ENCODE data around the gene ACACA.
"Not testable (repeated sequence)": the region's sequence is repeated elsewhere in the genome, so short reads cannot be mapped to it uniquely, and the experiment has no call there.

Gene ACACA

GRCh38 chr17:37176723-37177122 is 229.9 kb downstream of the ACACA start:
- no peak for DNase-seq (ENCODE audit: low read depth)

- DNase-seq (ENCODE audit: low read depth), result no peak
Observed at GRCh38 chr17:37174205-37174604, 232.4 kb downstream of the ACACA start.

DNA sequence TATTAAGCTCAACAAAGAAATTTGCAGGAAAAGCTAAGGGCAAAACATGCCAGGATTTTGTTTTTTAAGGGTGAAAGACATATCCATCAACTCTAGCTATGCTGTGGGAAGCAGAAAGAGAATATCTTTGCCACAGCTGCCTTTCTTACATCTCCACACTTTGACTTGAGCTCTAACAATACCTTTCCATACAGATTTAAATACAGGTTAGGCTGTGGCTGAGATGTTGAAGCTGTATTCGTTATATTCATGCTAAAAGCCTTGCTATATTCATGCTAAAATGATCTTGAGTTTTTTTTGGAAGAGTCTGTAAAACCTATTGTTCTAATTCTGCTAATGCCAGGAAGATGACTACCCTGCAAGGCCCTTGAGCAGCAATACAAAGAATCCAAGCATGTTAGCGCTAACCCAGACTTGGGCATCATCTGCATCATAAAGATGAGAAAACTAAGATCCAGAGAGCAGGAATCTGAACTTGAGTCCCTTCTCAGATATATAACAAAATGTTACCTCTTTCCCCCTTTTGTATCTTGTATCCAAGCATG is 235.7 kb downstream of the ACACA start:
- no peak for DNase-seq (ENCODE audit: low read depth)

DNA sequence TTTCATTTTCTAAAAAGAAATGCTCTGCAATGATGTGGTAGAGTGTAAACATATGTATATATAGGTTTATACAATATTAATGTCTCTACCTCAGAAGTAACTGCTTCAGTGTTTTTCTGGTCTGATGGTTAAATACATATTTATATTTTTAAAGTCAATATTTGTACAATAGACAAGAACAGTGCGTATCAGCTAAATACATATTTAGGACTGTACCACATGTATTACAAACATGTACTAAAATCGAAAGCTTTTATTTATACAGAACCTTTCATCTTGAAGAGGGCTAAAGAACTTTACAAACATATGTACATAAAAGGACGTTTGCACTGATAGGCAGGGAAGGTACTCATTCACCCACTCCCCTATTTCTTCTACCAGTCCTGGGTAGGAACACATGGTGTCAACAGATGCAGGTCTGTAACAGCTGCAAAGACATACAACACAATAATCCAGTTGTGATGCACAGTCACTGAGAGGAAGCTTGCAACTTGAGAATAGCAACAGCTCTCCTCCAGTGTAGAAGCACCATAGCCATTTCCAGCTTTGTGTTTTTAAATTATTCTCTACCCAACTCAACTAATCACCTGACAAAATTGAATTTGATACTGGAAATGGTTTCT is 237.8 kb downstream of the ACACA start:
- no peak for DNase-seq (ENCODE audit: low read depth)

- DNase-seq (ENCODE audit: low read depth), result no peak
Observed at GRCh38 chr17:37167756-37168155, 238.9 kb downstream of the ACACA start.

DNA sequence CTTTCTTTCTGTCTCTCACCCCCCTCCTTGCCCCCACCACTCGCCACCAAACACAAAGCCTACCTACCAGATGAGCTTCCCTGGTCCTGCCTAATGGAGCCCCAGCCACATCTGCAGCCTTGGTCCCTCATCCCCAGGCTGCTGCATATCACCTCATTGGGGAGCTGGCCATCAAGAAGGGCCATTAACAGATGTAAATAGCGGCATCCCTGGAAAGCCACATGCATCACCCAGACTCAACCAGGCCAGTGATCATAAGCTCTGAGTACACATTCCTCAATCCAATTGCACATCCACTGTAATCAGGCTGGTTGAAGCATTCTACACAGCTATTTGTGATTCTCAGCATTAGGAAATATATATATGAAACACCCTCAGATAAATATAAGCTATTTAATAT is 242.6 kb downstream of the ACACA start:
- DNase-seq (ENCODE audit: low read depth), result no peak

DNA sequence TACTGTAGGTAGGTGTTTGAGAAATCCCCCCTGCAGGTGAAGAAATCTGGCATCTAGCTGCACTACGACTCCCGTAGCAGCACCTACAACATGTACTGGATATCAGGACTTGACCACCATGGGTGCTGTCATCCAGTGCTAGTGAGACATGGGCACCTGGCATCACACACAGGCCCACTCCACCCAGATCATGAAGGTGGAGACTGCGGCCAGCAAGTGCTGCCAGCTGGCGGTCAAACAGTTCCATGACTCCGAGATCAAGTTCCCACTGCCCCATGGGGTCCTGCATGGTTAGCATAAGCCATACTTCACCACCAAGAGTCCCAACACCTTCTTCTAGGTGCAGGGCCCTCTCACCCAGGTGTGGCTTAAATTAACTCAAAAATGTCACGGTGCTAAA is 243.8 kb downstream of the ACACA start:
- DNase-seq (ENCODE audit: low read depth), result no peak

- no peak for DNase-seq (ENCODE audit: low read depth)
Observed at GRCh38 chr17:37160944-37161343, 245.7 kb downstream of the ACACA start.

- DNase-seq (ENCODE audit: low read depth), result no peak
Observed at GRCh38 chr17:37158290-37158689, 248.3 kb downstream of the ACACA start.

DNA sequence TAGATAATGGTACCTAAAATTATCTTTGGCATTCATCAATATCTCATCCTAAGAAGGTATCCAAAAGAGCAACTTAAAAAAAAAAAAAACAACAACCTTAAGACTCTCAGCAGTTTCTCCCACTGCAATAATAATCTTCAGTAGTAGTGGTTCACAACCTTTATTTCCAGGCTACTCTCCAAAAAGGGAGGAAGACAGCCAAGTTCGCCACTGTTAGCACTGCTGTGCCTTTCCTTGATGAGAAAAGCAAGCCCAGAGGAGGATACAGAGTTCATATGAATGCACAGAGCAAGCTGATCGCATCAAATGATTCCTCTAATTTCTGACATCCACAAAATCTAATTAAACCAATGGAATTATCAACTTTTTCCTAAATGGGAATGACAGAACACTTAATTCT is 258.5 kb downstream of the ACACA start:
- no peak for DNase-seq (ENCODE audit: low read depth)

DNA sequence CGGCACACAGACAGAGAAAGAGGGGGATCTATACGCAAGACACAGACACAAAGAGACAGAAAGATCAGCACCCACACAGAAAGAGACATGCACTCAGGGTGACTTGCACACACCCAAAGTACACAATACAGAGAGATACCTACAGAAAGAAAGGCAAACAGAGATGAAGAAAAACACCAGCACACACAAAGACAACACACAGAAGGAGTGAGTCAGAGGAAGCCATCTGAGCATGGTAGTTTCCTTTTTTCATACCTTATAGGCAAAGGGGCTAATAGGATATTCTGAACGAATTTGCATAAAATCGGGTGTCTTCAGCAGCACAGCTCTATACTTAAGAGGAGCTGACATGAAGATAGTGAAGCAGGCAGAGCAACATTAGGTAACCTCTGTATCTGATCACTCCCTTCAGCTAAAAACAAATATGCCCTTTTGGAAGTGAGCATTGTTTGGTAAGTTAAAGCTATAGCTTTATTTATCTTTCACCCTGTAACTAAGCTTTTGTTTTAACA is 259.3 kb downstream of the ACACA start:
- no peak for DNase-seq (ENCODE audit: low read depth)

GRCh38 chr17:37146086-37147064 is 260.3 kb downstream of the ACACA start:
- no peak for DNase-seq (ENCODE audit: low read depth)

- no peak for DNase-seq (ENCODE audit: low read depth)
Observed at GRCh38 chr17:37144075-37144701, 262.4 kb downstream of the ACACA start.

DNA sequence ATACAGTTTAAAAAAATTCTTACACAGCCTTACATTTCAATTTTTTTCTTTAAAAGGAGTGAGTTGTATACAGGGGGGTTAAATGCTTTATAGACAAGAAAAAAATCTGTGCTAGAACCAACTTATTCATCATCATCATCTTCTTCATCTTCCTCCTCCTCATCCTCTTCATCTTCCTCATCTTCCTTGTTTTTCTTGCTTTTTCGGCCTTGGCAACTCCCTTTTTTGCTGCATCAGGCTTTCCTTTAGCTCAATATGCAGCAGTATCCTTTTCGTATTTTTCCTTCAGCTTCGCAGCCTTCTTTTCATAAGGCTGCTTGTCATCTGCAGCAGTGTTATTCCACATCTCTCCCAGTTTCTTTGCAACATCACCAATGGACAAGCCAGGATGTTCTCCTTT is 263.1 kb downstream of the ACACA start:
- DNase-seq (ENCODE audit: low read depth), result not testable (repeated sequence)

GRCh38 chr17:37142294-37142896 is 264.2 kb downstream of the ACACA start:
- DNase-seq (ENCODE audit: low read depth), result no peak

DNA sequence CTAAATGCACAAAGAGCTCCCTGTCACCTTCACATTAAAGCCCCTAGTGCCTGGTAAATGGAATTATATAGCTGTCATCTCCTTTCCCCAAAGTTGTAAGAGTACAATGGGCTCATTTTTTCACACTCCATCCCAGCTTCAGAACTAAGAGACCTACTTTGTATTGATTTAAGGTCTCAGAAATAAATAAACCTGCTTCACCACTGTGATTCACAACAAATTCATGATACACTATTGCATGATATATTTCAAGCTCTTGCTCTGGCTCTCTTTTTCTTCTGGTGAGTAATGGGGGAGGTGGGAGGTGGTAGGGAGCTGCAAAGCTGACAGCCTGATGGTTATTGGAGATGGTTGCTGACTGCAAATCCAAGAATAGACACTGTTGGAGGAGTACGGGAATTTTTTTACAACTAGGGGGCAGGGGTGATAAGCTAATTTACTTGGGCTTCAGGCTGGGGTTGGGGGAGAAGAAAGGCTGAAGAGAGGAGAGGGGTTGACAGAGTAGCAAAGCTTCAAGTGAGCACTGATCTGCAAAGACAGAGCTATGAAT is 268.0 kb downstream of the ACACA start:
- DNase-seq (ENCODE audit: low read depth), result no peak

- no peak for DNase-seq (ENCODE audit: low read depth)
Observed at GRCh38 chr17:37137906-37138514, 268.6 kb downstream of the ACACA start.

DNA sequence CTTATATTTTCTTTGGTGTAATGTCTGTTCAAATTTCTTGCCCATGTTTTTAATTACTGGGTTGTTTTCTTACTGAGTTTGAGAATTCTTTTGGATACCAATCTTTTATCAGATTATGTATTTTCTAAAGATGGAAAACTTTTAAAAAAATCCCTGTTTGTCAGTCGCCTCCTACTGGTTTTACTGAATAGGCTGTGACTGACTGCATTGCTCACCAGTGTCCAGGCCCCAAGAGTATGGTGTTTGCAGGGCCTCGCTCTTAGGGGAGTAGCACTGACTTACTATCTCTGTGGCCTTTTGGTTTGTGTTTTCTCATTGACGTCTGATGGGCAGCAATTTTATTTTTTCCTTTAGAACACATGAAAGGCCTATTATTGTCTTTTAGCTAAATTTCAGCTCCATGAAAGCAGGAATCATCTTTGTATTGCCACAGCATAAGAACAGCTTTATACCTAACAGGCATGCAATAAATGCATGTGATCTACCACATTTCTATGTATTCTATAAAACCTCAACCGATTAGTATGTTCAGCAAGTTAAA is 269.5 kb downstream of the ACACA start:
- DNase-seq (ENCODE audit: low read depth), result no peak

- no peak for DNase-seq (ENCODE audit: low read depth)
Observed at GRCh38 chr17:37135576-37135975, 271.1 kb downstream of the ACACA start.

DNA sequence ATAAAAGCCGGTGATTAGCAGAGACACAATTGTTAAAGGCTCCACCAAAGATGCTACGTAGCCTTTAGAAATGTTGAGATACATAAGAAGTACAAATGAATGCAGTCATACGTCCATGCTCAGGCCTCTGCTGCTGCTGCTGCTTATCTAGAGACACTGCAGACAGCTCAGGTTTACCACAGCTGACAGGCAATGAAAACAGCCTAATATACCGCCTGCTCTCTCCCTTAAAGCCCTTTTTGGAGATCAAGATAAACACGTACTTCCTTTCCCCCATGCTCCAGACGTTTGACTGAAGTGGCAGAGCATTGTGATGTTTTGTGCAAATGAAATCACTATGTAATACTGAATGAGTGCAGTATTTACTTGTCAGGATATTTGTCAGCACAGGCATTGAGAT is 272.6 kb downstream of the ACACA start:
- DNase-seq (ENCODE audit: low read depth), result no peak

DNA sequence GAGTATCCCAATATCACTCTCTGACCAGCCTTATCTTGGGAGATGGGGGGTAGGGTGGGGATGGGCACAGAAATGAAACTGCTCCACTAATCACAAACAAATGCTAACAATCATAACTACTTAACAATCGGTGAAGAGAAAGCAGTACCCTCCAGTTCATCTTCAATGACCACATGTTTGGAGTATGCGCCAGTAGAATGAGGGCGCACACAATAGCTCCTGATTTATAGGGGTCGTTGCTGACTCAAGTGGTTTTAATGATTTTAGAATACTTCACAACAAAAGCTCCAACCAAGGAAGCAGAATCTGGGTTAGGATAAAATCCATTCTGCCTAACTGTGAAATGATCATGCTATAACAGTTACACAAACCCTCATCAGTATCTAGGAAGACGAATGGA is 273.5 kb downstream of the ACACA start:
- no peak for DNase-seq (ENCODE audit: low read depth)
